GM10266 (cell line): ENCODE data around the gene BCAM.

Experiments used
- DNase-seq: peaks from one replicate; pipeline ENCODE4 v3.0.0; 2012; ENCODE audit errors: extremely low spot score
- TF ChIP-seq, protein P1 (sequence below): IDR thresholded peaks from 2 replicates; pipeline ENCODE4 v1.5.1; 2012; ENCODE audit warnings: mild to moderate bottlenecking, low read depth; ENCODE audit not compliant: control insufficient read depth, insufficient read depth; ENCODE audit errors: missing control alignments

Gene BCAM

DNA sequence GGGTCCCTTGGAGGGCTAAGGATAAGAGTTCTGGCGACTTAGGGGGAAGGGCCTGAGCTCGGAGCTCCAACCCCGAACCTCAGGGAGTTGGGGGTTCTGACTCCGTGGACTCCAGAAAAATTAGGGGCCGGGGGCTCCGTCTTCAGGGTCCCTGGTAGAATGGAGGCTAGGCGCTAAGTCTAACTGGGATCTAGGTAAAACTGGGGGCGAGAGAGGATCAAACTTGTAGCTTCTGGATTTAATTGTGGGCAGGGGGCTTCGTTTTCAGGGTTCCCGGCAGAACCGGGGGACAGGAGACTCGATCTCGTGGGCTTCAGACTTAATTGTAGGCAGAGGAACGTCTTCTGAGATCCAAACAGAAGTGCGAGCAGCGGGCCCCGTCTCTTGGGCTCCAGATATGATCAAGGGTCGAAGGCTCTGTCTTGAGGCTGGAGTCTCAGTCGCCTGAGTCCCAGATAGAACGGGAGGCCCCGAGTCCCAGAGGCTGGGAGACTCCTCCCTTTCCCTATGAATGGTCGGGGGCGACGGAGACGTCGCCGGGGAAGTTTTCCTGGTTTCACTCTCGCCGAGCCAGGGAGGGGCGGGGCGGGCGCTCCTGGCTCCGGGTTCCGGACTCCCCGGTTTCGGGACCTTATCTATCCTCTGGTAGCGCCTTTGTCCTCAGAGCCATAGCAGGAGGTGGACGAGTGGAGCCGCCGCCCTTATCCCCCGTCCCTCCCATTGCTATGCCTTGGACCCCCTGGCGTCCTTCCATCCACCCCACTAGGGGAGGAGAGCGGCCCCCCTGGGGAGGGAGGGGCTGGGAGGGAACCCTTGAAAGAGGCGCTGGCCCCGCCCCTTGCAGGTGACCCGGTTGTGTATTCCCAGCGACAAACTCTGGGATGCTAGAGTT lies 38.5 kb downstream of the BCAM start:
- DNase-seq: no peak
- TF ChIP-seq, protein P1, sequence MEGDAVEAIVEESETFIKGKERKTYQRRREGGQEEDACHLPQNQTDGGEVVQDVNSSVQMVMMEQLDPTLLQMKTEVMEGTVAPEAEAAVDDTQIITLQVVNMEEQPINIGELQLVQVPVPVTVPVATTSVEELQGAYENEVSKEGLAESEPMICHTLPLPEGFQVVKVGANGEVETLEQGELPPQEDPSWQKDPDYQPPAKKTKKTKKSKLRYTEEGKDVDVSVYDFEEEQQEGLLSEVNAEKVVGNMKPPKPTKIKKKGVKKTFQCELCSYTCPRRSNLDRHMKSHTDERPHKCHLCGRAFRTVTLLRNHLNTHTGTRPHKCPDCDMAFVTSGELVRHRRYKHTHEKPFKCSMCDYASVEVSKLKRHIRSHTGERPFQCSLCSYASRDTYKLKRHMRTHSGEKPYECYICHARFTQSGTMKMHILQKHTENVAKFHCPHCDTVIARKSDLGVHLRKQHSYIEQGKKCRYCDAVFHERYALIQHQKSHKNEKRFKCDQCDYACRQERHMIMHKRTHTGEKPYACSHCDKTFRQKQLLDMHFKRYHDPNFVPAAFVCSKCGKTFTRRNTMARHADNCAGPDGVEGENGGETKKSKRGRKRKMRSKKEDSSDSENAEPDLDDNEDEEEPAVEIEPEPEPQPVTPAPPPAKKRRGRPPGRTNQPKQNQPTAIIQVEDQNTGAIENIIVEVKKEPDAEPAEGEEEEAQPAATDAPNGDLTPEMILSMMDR: no peak

DNA sequence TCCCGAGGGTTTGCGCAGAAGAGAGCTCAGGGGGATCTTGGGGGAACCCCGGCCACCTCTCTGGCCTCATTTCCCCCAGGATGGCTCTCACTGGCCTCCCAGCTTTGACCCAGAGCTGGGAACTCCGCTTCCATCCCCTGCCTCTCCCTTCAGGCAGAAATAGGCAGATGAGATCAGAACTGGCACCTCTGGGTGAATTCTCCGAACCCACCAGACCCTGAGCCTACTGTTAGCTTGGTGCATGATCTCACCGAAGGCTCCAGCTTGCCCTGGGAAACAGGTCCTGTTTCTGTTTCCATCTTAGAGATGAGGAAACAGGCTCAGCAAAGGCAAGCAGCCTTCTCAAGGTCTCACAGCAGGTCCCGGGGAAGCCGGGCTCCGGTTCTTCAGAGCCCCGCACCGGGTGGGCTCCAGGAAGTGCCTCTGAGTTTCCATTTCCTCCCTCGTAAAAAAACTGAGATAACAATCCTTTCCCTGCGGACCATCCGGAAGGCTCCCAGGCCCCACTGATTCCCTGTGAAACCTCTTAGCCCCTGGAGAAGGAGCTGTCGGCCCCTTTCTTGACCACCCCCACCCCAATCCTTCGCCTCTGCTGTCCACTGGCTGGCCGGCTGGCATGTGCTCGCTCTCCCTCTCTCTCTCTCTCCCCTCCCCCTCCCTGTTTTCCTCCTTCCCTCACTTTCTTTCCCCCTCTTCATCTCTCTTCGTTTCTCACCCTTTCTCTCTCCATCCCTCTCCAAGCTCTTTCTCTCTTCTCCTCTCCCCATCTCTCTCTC lies 39.3 kb downstream of the BCAM start:
- TF ChIP-seq, protein P1: no peak
- DNase-seq: no peak

DNA sequence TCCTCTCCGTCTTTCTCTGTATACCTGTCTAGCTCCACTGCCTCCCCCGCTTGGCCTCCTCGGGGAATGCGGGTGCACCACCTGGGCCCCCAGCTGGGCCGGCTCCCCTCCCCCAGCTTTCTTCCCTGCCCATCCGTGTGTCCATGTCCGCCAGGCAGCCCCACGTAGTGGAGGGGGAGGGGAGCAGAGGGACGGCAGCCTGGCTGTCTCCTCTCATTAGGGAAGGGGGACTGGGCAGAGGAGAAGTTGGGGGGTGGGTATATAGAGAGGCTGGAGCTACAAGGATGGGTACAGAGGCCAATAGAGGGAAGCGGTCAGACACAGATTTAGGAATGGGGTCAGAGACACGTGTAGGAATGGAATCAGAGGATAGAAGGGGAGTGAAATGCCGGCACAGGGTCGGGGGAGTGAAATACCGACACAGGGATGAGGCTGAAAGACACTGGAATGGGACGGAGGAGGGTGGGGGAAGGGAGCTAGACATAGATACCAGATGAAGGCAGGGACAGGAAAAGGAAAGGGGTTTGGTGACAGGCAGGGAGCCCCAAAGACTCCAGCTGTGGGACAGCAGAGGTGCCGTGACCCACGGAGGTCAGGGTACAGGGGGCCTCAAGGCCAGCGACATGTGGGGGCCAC lies 40.0 kb downstream of the BCAM start:
- TF ChIP-seq, protein P1: no peak
- no peak for DNase-seq

DNA sequence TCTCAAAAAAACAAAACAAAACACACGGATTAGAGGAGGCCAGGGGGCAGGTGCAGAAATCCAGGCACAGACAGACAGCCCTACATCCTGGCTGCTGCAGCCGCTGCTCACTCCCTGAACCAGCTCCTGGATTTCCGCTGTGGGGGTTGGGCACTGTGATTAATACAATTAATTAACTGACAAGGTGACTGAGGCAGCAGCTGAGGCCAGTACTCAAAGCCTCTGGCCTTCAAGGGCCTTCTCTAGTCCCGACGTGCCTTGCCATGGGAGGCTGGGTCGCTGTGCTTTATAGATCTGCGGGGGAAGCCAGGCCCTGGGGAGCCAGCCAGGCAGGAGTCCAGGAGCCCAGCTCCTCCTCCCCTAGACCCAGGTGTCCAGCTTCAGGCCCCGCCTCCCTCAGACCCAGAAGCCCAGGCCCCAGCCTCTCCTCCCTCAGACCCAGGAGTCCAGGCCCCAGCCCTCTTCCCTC lies 41.8 kb downstream of the BCAM start:
- DNase-seq: no peak

DNA sequence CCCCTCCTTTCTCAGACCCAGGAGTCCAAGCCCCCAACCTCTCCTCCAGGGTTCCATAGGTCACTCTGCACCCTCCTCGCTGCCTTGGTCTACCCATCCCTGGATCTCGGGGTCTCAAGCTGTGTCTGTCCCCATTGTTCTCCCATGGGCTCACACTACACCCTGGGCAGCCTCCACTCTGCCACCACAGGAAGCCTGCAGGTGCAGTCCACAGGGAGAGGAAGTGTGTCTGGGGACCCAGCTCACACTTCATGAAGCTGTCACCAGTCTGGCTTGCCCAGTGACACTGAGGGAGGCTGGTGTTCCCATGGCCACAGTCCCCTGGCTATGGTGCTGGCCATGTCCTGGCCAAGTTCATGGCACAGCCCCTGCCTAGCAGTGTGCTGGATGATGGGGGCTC lies 42.5 kb downstream of the BCAM start:
- no peak for DNase-seq
- TF ChIP-seq, protein P1: no peak

More for the DNA sequence above, 41.8 kb downstream of the BCAM start:
- TF ChIP-seq, protein P1: no peak

DNA sequence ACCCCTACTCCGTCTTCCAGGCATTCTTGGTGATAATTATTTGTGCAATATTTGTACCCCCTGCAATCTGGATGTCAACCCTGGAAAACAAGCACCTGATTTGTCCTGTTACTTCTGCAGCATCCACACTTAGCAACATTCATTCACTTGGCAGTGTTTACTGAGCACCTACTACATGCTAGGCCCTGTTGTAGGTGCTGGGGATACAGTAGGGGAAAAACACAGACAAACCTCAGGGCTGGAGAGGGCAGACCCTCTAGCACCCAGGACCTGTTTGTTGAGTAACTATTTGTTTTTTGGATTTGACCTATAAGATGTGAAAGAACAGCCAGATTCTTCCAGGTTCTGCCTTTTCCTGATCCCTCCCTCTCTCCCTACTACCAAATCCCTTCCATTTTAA lies 46.7 kb downstream of the BCAM start:
- TF ChIP-seq, protein P1: no peak
- DNase-seq: no peak
